Suprapubic skin (tissue), 4 donors: ENCODE data around the gene CELA2A.

ENCODE experiments used
- POLR2A ChIP-seq, 2 donors: fragments of 450-650 bp; IDR thresholded peaks; one replicate each; pipeline ENCODE4 v1.6.1; 2017; ENCODE audit warnings: antibody characterized with exemption in 2 of 2, mild to moderate bottlenecking in 2 of 2, moderate library complexity in 2 of 2
- POLR2AphosphoS5 ChIP-seq, 3 donors: sonication (generic); formaldehyde crosslinking; IDR thresholded peaks; one replicate each; pipeline ENCODE4 v1.6.1; 2017; ENCODE audit warnings: antibody characterized with exemption in 3 of 3
- TF ChIP-seq, protein P1 (sequence below), 2 donors: fragments of 200-600 bp in 1 of 2; fragments of 450-650 bp in 1 of 2; sonication (generic) in 1 of 2; IDR thresholded peaks; one replicate each; pipeline ENCODE4 v1.5.1; 2016 to 2019; ENCODE audit warnings: antibody characterized with exemption in 2 of 2, mild to moderate bottlenecking in 1 of 2, moderate library complexity in 1 of 2

- TF ChIP-seq, protein P1, sequence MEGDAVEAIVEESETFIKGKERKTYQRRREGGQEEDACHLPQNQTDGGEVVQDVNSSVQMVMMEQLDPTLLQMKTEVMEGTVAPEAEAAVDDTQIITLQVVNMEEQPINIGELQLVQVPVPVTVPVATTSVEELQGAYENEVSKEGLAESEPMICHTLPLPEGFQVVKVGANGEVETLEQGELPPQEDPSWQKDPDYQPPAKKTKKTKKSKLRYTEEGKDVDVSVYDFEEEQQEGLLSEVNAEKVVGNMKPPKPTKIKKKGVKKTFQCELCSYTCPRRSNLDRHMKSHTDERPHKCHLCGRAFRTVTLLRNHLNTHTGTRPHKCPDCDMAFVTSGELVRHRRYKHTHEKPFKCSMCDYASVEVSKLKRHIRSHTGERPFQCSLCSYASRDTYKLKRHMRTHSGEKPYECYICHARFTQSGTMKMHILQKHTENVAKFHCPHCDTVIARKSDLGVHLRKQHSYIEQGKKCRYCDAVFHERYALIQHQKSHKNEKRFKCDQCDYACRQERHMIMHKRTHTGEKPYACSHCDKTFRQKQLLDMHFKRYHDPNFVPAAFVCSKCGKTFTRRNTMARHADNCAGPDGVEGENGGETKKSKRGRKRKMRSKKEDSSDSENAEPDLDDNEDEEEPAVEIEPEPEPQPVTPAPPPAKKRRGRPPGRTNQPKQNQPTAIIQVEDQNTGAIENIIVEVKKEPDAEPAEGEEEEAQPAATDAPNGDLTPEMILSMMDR (IDR thresholded peaks at IDR 0.05) = no peak
- TF ChIP-seq POLR2A (IDR thresholded peaks at IDR 0.05) = no peak
- no peak for TF ChIP-seq POLR2AphosphoS5 (IDR thresholded peaks at IDR 0.05)
Measured at GRCh38 chr1:15431571-15431948, 25.0 kb upstream of the CELA2A start.
